Jurkat, Clone E6-1 (cell line): ENCODE data around the gene COLGALT1. TPM values are rescaled to one million over a fixed set of nuclear protein-coding genes. Genes with fewer than 3 reads are reported as not detected.
A peak's percentile ranks its signal among the peaks of the same experiment; 100 is the strongest.
"Not testable (repeated sequence)": the region's sequence is repeated elsewhere in the genome, so short reads cannot be mapped to it uniquely, and the experiment has no call there.

ENCODE experiments used
- DNase-seq: peaks from one replicate; pipeline ENCODE4 v3.0.0-alpha.2; 2011; ENCODE audit warnings: low read depth, low spot score
- H3K4me3 ChIP-seq: 2 replicates; pipeline ENCODE4 v1.5.1; 2011; ENCODE audit warnings: mild to moderate bottlenecking, low read length, control low read depth, moderate library complexity
- polyA plus RNA-seq: library from polyadenylated mRNA; unstranded; fragments of >200 nt; gene quantifications from one replicate; pipeline ENCODE4 v1.2.1, GENCODE V29; 2012; ENCODE audit warnings: missing spikeins; ENCODE audit not compliant: insufficient read length, insufficient read depth

Gene COLGALT1
- 35.3 TPM for polyA plus RNA-seq

GRCh38 chr19:17555480-17555928 is at the start of gene COLGALT1:
Gene COLGALT1 (plus strand): TSS chr19:17555649. CDS start chr19:17555714, 65 bp downstream.
- peak within 1 kb of the TSS; percentile 72 for H3K4me3 ChIP-seq
- DNase-seq, result peak; percentile 98

- DNase-seq, result no peak
- no peak overlapping the region for H3K4me3 ChIP-seq
Observed at GRCh38 chr19:17506745-17507144, 48.7 kb upstream of the COLGALT1 start.

GRCh38 chr19:17508558-17508933 is 46.9 kb upstream of the COLGALT1 start:
- H3K4me3 ChIP-seq, DNase-seq: not testable (repeated sequence)

- no peak for DNase-seq
- peak overlapping the region; percentile 70 for H3K4me3 ChIP-seq
Observed at GRCh38 chr19:17510220-17510993, 45.0 kb upstream of the COLGALT1 start.

- peak overlapping the region; percentile 70 for H3K4me3 ChIP-seq
- DNase-seq, result peak; percentile 91
Observed at GRCh38 chr19:17511724-17512573, 43.5 kb upstream of the COLGALT1 start.

- H3K4me3 ChIP-seq, result peak overlapping the region; percentile 70
- no peak for DNase-seq
Observed at GRCh38 chr19:17512574-17512939, 42.9 kb upstream of the COLGALT1 start.

GRCh38 chr19:17515408-17516149 is 39.9 kb upstream of the COLGALT1 start:
- no peak for DNase-seq
- no peak overlapping the region for H3K4me3 ChIP-seq

- DNase-seq, result no peak
- H3K4me3 ChIP-seq, result no peak overlapping the region
Observed at GRCh38 chr19:17517898-17518297, 37.6 kb upstream of the COLGALT1 start.

- H3K4me3 ChIP-seq, DNase-seq: not testable (repeated sequence)
Observed at GRCh38 chr19:17518654-17519053, 36.8 kb upstream of the COLGALT1 start.

GRCh38 chr19:17519967-17520366 is 35.5 kb upstream of the COLGALT1 start:
- H3K4me3 ChIP-seq, result no peak overlapping the region
- DNase-seq, result no peak

- DNase-seq, result no peak
- no peak overlapping the region for H3K4me3 ChIP-seq
Observed at GRCh38 chr19:17520865-17521264, 34.6 kb upstream of the COLGALT1 start.

- DNase-seq, result peak; percentile 91
- peak overlapping the region; percentile 47 for H3K4me3 ChIP-seq
Observed at GRCh38 chr19:17522988-17523872, 32.2 kb upstream of the COLGALT1 start.

- H3K4me3 ChIP-seq, result no peak overlapping the region
- no peak for DNase-seq
Observed at GRCh38 chr19:17524651-17525050, 30.8 kb upstream of the COLGALT1 start.

GRCh38 chr19:17525141-17525540 is 30.3 kb upstream of the COLGALT1 start:
- no peak overlapping the region for H3K4me3 ChIP-seq
- DNase-seq, result no peak

- no peak overlapping the region for H3K4me3 ChIP-seq
- peak; percentile 41 for DNase-seq
Observed at GRCh38 chr19:17526922-17527321, 28.5 kb upstream of the COLGALT1 start.

GRCh38 chr19:17527326-17527725 is 28.1 kb upstream of the COLGALT1 start:
- no peak for DNase-seq
- H3K4me3 ChIP-seq, result no peak overlapping the region

- no peak overlapping the region for H3K4me3 ChIP-seq
- no peak for DNase-seq
Observed at GRCh38 chr19:17528610-17529009, 26.8 kb upstream of the COLGALT1 start.
